C4-2B (cell line): ENCODE measurements around the gene CCDC160.

Experiments used
- H3K27ac ChIP-seq: fragments of 450-650 bp; 2 replicates; pipeline ENCODE4 v1.5.1; 2017
- ZFX ChIP-seq: fragments of 450-650 bp; IDR thresholded peaks from 2 replicates; pipeline ENCODE4 v1.6.1; 2017
- TF ChIP-seq, protein P1 (sequence below): fragments of 450-650 bp; conservative IDR thresholded peaks from 2 replicates; pipeline ENCODE4 v1.5.1; 2017; ENCODE audit warnings: mild to moderate bottlenecking

The CCDC160 gene

DNA sequence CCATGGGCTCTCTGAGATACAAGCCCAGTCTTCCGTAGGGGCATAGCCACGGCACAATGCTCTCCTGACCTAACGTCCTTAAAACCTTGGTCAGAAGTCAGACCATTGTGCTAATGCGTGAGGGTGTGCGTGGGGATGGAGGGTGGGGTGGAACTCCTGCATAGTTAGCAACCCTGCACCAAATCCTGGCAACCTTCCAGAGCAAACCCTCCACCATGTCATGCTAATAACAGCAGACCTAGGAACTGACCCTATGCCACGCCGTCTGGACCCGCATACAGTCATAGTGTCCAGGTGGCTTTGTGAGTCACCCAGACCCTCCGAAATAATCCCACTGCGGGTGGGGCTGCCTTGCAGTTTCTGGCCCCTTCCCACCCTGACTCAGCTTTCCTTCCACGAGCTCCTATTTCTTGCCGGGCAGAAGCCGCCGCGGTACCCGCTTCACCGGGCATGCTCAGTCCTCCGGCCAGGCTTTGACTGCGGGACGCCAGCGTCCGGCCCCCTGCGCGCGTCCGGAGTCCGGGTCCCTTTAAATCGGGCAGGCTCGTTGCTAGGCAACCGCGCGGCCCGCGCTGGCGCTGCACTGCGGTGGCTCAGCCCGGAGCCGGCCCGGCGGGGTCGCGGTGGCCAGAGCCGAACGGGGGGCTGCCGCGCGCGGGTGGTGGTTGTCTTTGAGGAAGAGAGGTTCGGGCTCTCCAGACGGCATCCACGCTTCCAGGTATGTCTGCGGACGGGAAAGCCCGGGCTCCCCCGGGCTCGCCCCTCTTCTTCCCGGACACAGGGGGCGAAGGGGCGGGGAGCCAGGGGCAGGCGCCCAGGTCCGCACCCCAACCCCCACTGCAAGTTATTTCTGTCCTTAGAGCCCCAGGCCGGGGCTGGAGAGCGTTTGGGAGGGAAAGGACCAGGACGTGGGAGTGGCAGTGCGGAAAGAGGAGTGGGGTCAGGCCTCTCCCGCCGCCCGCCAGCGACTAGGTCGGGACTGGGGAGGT lies at the start of gene CCDC160:
CCDC160 (plus strand) TSS at position 557 of the 989 bp plus-strand sequence. CDS start 7,619 bp downstream, outside the sequence.
- peak within 1 kb of the TSS; percentile 47 for H3K27ac ChIP-seq
- no peak for TF ChIP-seq ZFX
- TF ChIP-seq, protein P1, sequence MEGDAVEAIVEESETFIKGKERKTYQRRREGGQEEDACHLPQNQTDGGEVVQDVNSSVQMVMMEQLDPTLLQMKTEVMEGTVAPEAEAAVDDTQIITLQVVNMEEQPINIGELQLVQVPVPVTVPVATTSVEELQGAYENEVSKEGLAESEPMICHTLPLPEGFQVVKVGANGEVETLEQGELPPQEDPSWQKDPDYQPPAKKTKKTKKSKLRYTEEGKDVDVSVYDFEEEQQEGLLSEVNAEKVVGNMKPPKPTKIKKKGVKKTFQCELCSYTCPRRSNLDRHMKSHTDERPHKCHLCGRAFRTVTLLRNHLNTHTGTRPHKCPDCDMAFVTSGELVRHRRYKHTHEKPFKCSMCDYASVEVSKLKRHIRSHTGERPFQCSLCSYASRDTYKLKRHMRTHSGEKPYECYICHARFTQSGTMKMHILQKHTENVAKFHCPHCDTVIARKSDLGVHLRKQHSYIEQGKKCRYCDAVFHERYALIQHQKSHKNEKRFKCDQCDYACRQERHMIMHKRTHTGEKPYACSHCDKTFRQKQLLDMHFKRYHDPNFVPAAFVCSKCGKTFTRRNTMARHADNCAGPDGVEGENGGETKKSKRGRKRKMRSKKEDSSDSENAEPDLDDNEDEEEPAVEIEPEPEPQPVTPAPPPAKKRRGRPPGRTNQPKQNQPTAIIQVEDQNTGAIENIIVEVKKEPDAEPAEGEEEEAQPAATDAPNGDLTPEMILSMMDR: no peak

GRCh38 chrX:134191281-134191680 lies 45.7 kb upstream of the CCDC160 start:
- TF ChIP-seq, protein P1: no peak
- no peak for TF ChIP-seq ZFX
- no peak overlapping the region for H3K27ac ChIP-seq

- TF ChIP-seq ZFX: no peak
- TF ChIP-seq, protein P1: no peak
- H3K27ac ChIP-seq: no peak overlapping the region
Measured at GRCh38 chrX:134194915-134195314, 42.1 kb upstream of the CCDC160 start.

DNA sequence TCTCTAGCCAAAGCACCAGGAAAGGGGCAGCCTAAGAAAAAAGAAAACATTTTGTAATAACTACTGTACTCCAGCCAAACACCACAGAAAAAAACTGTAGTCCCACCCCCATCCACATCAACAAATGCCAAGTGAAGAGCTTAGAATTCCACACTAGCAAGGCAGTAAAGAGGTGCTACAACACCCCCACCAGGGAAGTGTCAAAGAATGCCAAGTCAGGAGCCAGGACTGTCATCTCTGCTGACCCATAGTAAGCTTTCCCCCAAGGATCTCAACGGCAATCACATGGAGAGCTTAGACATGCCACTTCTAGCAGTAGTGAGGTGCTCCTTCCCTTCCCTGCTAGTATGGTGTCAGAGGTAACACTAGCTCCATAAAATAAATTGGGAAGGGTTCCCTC lies 34.4 kb upstream of the CCDC160 start:
- no peak overlapping the region for H3K27ac ChIP-seq
- no peak for TF ChIP-seq ZFX
- TF ChIP-seq, protein P1: no peak

DNA sequence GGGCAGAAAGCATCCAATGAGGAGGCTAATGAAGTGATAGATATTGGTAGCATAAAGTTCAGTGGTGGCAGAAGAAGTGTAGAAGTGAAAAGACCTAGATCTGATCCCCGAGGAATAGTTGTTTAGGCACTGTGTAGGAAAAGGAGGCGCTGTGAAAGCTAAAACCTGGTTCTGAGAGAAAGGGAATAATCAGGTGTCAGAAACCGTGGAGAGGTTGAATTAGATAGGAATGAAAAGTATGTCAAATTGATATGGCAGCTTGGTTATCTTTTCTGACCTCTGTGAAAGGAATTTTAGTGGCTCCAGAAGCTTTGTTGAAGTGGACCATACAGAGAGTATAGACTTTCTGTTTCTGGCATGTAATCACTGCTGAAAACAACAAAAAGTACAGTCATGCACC lies 30.8 kb upstream of the CCDC160 start:
- no peak overlapping the region for H3K27ac ChIP-seq
- no peak for TF ChIP-seq ZFX
- TF ChIP-seq, protein P1: no peak

GRCh38 chrX:134210465-134210864 lies 26.5 kb upstream of the CCDC160 start:
- TF ChIP-seq, protein P1: no peak
- TF ChIP-seq ZFX: no peak
- H3K27ac ChIP-seq: no peak overlapping the region

- peak overlapping the region; percentile 47; the same call in 1 of the 2 replicates for H3K27ac ChIP-seq
- no peak for TF ChIP-seq ZFX
- TF ChIP-seq, protein P1: no peak
Measured at GRCh38 chrX:134235236-134235635, 1.7 kb upstream of the CCDC160 start.

GRCh38 chrX:134238144-134238543 lies 1.2 kb downstream of the CCDC160 start:
- H3K27ac ChIP-seq: peak overlapping the region; percentile 38; the same call in 1 of the 2 replicates
